ENCODE data around the gene MAPK9.

- no peak for TF ChIP-seq POLR2AphosphoS5 (IDR thresholded peaks at IDR 0.05)
- TF ChIP-seq CTCF (IDR thresholded peaks at IDR 0.05): no peak
These were observed 50.3 kb downstream of the MAPK9 start for GRCh38 chr5:180241600-180241999.

All from transverse colon (tissue), 4 donors.